Measurements from ENCODE around the gene CDH22.

- TF ChIP-seq, protein P1, sequence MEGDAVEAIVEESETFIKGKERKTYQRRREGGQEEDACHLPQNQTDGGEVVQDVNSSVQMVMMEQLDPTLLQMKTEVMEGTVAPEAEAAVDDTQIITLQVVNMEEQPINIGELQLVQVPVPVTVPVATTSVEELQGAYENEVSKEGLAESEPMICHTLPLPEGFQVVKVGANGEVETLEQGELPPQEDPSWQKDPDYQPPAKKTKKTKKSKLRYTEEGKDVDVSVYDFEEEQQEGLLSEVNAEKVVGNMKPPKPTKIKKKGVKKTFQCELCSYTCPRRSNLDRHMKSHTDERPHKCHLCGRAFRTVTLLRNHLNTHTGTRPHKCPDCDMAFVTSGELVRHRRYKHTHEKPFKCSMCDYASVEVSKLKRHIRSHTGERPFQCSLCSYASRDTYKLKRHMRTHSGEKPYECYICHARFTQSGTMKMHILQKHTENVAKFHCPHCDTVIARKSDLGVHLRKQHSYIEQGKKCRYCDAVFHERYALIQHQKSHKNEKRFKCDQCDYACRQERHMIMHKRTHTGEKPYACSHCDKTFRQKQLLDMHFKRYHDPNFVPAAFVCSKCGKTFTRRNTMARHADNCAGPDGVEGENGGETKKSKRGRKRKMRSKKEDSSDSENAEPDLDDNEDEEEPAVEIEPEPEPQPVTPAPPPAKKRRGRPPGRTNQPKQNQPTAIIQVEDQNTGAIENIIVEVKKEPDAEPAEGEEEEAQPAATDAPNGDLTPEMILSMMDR (IDR thresholded peaks at IDR 0.05): no peak
- no peak for TF ChIP-seq EZH2 (IDR thresholded peaks at IDR 0.05; ENCODE audit: borderline replicate concordance, insufficient read depth, low read depth, low read length, poor library complexity, severe bottlenecking)
Measured at GRCh38 chr20:46179862-46180261, 128.4 kb downstream of the CDH22 start.
